ENCODE results near the gene PLLP.

GRCh38 chr16:57233944-57234706, 50.3 kb downstream of the PLLP start:
- no peak for TF ChIP-seq CTCF (conservative IDR thresholded peaks at IDR 0.05; ENCODE audit: low read length)
- TF ChIP-seq EZH2phosphoT487 (IDR thresholded peaks at IDR 0.05; ENCODE audit: borderline replicate concordance, low read depth, low read length): no peak

All from OCI-LY7 (cell line).